SK-N-MC (cell line): Measurements from ENCODE around the gene TES.

Experiments
- DNase-seq: peaks from one replicate; pipeline ENCODE4 v3.0.0-alpha.2; 2011; ENCODE audit warnings: low read depth, low spot score
- H3K27ac ChIP-seq: fragments of 200-600 bp; sonication (generic); 2 replicates; pipeline ENCODE4 v1.5.1; 2016; ENCODE audit warnings: mixed run types
- H3K36me3 ChIP-seq: fragments of 200-600 bp; sonication (generic); 2 replicates; pipeline ENCODE4 v1.6.1; 2017; ENCODE audit warnings: antibody characterized with exemption, low read length, mixed read lengths; ENCODE audit not compliant: insufficient read depth
- H3K4me3 ChIP-seq: fragments of 200-600 bp; sonication (generic); 2 replicates; pipeline ENCODE4 v1.5.1; 2016
- H3K9ac ChIP-seq: fragments of 200-600 bp; sonication (generic); 2 replicates; pipeline ENCODE4 v1.8.0; 2017; ENCODE audit warnings: mixed run types, mixed read lengths; ENCODE audit not compliant: insufficient read length
- H3K9me3 ChIP-seq: fragments of 200-600 bp; sonication (generic); 2 replicates; pipeline ENCODE4 v1.6.1; 2017; ENCODE audit warnings: low read depth, mild to moderate bottlenecking, antibody characterized with exemption, low read length, moderate library complexity, mixed read lengths
- EZH2 ChIP-seq: fragments of 200-600 bp; sonication (generic); IDR thresholded peaks from one replicate; pipeline ENCODE4 v1.6.1; 2017; ENCODE audit warnings: antibody characterized with exemption
- FOXP2 ChIP-seq: optimal IDR thresholded peaks from 2 replicates; pipeline ENCODE3; 2011; ENCODE audit warnings: mild to moderate bottlenecking, moderate library complexity; ENCODE audit not compliant: insufficient read depth; ENCODE audit errors: extremely low read length, control extremely low read depth
- POLR2AphosphoS5 ChIP-seq: IDR thresholded peaks from 2 replicates; pipeline ENCODE4 v1.6.1; 2012; ENCODE audit warnings: mild to moderate bottlenecking, low read depth, low read length, borderline replicate concordance

TES gene, protein sequence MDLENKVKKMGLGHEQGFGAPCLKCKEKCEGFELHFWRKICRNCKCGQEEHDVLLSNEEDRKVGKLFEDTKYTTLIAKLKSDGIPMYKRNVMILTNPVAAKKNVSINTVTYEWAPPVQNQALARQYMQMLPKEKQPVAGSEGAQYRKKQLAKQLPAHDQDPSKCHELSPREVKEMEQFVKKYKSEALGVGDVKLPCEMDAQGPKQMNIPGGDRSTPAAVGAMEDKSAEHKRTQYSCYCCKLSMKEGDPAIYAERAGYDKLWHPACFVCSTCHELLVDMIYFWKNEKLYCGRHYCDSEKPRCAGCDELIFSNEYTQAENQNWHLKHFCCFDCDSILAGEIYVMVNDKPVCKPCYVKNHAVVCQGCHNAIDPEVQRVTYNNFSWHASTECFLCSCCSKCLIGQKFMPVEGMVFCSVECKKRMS

DNA sequence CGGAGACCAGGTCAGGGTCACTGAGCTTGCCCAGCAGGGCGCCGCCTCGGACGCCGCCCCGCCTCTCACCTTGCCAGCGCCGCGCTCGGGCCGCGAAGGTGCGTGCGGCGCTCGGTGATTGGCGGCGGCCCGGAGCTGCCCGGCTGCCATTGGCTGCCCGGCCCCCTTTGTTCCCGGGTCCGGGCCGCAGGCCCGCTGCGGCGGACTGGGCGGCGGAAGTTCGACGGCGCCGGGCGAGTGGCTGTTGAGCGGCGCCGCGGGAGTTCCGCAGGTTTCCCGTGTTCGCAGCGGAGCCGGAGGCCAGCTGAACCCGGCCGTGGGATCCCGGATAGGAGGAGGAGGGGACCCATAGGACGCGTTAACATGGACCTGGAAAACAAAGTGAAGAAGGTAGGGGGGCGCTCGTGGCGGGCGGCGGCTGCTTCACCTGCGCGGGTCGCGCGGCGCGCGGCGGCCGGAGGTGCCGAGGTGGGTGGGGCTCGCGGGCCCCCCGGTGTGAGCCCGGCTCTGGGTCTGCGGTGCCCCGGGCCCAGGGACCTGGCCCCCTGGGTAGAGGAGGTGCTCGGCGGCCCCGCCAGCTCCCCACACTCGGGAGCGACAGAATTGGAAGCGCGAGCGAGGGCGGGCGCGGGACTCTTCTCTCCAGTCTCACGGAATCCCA, at the start of gene TES:
TES (plus strand) TSS at position 195 of the 661 bp plus-strand sequence; CDS start at position 364, 169 bp downstream.
- no peak for DNase-seq
- Histone ChIP-seq H3K9ac (peak within 1 kb of the TSS; percentile 49), H3K4me3 (peak within 1 kb of the TSS; percentile 90), H3K36me3 (no peaks in the 10 kb centered on the region), H3K9me3 (no peaks in the 10 kb centered on the region), H3K27ac (peak within 1 kb of the TSS; percentile 76)
- TF ChIP-seq EZH2 (no peak), POLR2AphosphoS5 (no peak), FOXP2 (no peak)

DNA sequence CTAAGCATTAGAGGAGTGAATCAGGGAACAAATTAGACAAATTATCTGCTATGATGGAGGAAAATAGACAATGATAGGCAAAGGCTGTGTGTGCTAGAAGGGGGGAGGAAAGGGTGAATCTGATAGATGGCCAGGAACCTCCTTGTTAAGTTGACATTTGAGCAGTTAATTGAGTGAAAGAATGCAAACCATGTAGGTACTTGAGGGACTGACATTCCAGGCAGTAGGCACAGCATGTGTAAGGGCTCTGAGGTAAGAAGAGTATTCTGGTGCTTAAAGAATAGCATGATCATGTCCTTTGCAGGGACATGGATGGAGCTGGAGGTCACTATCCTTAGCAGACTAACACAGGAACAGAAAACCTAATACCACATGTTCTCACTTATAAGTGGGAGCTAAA, 48.6 kb upstream of the TES start:
- no peak overlapping the region for H3K9ac ChIP-seq
- no peaks in the 10 kb centered on the region for H3K36me3 ChIP-seq
- DNase-seq = no peak
- H3K4me3 ChIP-seq = no peak overlapping the region
- H3K27ac ChIP-seq = no peak overlapping the region
- TF ChIP-seq POLR2AphosphoS5 = no peak
- no peak for TF ChIP-seq EZH2
- no peak for TF ChIP-seq FOXP2
- H3K9me3 ChIP-seq = no peaks in the 10 kb centered on the region

DNA sequence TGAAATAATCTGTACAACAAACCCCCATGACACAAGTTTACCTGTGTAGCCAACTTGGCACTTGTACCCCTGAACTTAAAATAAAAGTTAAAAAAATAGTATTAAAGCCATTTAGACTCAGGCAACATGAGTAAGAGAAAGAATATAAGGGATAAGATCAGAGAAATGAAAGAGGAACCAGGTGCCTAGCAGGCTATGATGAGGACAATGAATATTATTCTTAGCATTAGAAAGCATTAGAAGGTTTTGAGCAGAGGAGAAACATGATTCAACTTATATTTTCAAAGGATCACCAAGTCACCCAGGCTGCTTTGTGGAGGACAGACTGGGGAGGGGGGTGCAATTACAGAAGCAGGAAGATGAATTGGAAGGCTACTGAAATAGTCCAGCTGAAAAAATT, 48.1 kb upstream of the TES start:
- H3K36me3 ChIP-seq = no peaks in the 10 kb centered on the region
- H3K4me3 ChIP-seq = no peak overlapping the region
- TF ChIP-seq POLR2AphosphoS5 = no peak
- no peak for TF ChIP-seq FOXP2
- no peak for TF ChIP-seq EZH2
- H3K9me3 ChIP-seq = no peaks in the 10 kb centered on the region
- no peak for DNase-seq
- no peak overlapping the region for H3K27ac ChIP-seq
- H3K9ac ChIP-seq = no peak overlapping the region

DNA sequence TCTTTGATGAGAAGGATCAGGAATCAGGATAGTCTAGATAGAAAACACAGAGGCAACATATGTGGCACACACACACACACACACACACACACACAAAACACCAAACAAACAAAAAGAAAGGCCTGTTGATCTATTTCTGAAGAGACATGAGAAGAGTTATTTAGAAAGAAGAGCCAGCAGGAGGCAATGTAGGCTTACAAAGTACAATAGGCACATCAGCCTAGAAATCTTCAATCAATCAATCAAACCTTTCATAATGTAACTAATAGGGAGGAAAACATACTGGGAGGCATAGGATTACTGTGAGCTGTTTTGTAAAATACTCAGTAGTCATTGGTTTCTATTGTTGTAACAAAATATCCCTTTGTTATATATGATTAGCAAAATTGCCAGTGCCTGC, 47.3 kb upstream of the TES start:
- H3K27ac ChIP-seq = no peak overlapping the region
- H3K9me3 ChIP-seq = no peaks in the 10 kb centered on the region
- H3K4me3 ChIP-seq = no peak overlapping the region
- no peak for DNase-seq
- TF ChIP-seq POLR2AphosphoS5 (no peak), FOXP2 (no peak), EZH2 (no peak)
- H3K36me3 ChIP-seq = no peaks in the 10 kb centered on the region
- H3K9ac ChIP-seq = no peak overlapping the region

DNA sequence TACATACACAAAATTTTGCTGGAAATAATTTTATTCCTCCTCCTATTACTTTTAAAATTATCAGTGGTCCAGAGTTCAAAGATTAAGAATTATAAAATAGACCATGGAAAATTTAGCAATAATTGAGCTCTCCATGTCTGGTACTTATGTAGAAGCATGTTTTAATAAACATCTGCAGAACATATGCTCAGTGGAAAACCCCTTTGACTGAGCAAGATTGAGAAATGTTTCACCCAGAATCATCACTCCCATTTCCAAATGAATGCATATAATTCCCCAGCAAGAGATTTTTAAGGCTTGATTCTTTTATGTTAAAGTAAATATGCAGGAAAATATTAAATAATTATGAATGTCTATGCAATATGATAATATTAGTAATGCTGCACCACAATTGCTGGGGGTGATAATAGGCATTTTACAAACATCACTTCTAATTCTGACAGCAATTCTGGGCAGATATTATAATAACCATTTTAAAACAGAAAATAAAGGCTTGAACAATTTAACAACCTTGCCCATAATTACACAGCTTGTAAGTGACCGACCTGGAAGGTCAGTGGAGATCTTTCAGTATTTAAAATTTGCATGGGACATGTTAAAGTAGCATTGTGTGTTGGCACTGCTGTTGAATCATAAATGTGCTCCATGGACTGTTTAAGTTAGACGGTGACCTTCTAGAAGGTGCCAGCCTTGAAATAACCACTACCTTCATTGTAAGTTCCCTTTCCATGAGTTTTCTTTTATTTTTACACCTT, 45.6 kb upstream of the TES start:
- DNase-seq = peak; percentile 73
- Histone ChIP-seq H3K4me3 (peak overlapping the region; percentile 24; the same call in 1 of the 2 replicates), H3K9me3 (no peaks in the 10 kb centered on the region), H3K9ac (peak overlapping the region; percentile 16), H3K36me3 (no peaks in the 10 kb centered on the region), H3K27ac (peak overlapping the region; percentile 81)
- TF ChIP-seq EZH2 = no peak
- TF ChIP-seq POLR2AphosphoS5 = peak; percentile 48; the same call in 1 of the 2 replicates

DNA sequence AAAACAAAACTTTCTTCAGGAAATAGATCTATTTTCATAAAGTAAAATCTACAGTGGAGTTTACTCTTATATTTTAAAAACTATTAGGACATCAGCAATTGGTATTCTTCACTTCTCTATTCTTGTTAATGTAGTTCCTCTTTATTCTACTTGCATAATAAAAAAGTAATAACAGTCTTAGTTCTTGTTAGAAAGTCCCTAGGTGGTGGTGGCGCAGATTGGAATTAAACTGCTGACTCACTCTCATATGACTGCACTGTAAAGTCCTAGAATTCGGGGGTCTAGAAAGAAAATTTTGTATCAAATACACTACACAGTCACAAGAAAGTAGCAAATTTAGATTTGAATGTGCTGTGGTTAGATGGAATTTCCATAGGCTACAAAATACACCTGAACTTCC, 44.6 kb upstream of the TES start:
- no peak for DNase-seq
- Histone ChIP-seq H3K27ac (peak overlapping the region; percentile 81), H3K36me3 (no peaks in the 10 kb centered on the region), H3K4me3 (no peak overlapping the region), H3K9me3 (no peaks in the 10 kb centered on the region), H3K9ac (no peak overlapping the region)
- TF ChIP-seq EZH2 (no peak), FOXP2 (no peak), POLR2AphosphoS5 (no peak)

DNA sequence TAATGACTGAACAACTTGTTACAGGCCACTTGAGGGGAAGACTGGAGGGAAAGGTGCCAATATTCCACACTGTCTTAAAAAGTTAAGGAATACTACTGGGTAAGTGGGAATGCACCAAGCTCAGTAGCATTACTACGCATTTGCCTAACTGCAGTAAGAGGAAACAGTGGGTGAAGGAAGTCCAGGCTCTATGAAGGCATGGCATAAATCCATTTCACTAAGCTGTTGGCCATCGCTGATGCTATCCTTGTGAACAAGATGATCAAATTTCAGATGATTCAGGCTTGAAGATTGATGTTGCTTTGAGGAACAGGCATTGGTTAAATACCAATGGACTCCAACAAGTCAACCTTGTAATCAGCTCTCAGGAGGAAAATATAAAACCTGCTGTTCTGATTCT, 44.2 kb upstream of the TES start:
- H3K9ac ChIP-seq = no peak overlapping the region

DNA sequence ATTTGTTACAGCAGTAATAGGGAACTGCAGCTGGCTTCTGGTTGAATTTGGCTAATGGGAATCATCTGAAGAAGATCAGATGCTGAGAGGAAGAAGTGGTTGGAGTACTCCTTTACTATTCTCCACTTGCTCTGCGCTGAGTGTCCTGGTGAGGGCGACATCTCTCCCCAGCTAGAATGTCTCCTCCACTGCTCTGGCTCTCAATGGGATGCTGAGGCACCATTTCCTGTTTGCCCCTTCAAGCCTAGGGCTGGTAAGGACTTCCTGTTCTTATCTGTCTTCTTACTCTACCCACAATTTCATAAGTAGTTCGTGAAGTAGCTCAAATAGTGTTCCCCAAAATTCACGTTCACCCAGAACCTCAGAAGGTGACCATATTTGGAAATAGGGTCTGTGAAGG, 43.2 kb upstream of the TES start:
- Histone ChIP-seq H3K4me3 (no peak overlapping the region), H3K36me3 (no peaks in the 10 kb centered on the region), H3K9ac (no peak overlapping the region), H3K27ac (no peak overlapping the region), H3K9me3 (no peaks in the 10 kb centered on the region)
- no peak for DNase-seq
- TF ChIP-seq POLR2AphosphoS5 = no peak

More for the DNA sequence above, 44.2 kb upstream of the TES start:
- Histone ChIP-seq H3K27ac (peak overlapping the region; percentile 81), H3K9me3 (no peaks in the 10 kb centered on the region), H3K4me3 (no peak overlapping the region), H3K36me3 (no peaks in the 10 kb centered on the region)
- DNase-seq = no peak
- TF ChIP-seq POLR2AphosphoS5 (no peak), EZH2 (no peak), FOXP2 (no peak)
